Parathyroid adenoma (tissue), 2 donors: Measurements from ENCODE around the gene ACHE.

ENCODE experiments used
- H2AFZ ChIP-seq: fragments of 300-600 bp; sonication (generic); one replicate; pipeline ENCODE4 v1.7.0; 2017; ENCODE audit warnings: antibody characterized with exemption, mild to moderate bottlenecking
- H3K27ac ChIP-seq: fragments of 300-600 bp; sonication (generic); one replicate; pipeline ENCODE4 v1.7.0; 2017
- H3K27me3 ChIP-seq: fragments of 300-600 bp; sonication (generic); one replicate; pipeline ENCODE4 v1.7.0; 2017; ENCODE audit warnings: low read length; ENCODE audit not compliant: control insufficient read depth, insufficient read depth
- H3K36me3 ChIP-seq: fragments of 300-600 bp; sonication (generic); one replicate; pipeline ENCODE4 v1.7.0; 2017; ENCODE audit warnings: low read length; ENCODE audit not compliant: control insufficient read depth, insufficient read depth
- H3K4me1 ChIP-seq: fragments of 300-600 bp; sonication (generic); one replicate; pipeline ENCODE4 v1.7.0; 2017; ENCODE audit warnings: control low read depth
- H3K4me2 ChIP-seq: fragments of 300-600 bp; sonication (generic); one replicate; pipeline ENCODE4 v1.7.0; 2017; ENCODE audit warnings: low read length
- H3K4me3 ChIP-seq: fragments of 300-600 bp; sonication (generic); one replicate; pipeline ENCODE4 v1.7.0; 2017; ENCODE audit warnings: low read depth, low read length
- H3K79me2 ChIP-seq: fragments of 300-600 bp; sonication (generic); one replicate; pipeline ENCODE4 v1.7.0; 2017; ENCODE audit warnings: control low read depth
- H3K9ac ChIP-seq: fragments of 300-600 bp; sonication (generic); one replicate; pipeline ENCODE4 v1.7.0; 2017; ENCODE audit warnings: mild to moderate bottlenecking
- H3K9me3 ChIP-seq: fragments of 300-600 bp; sonication (generic); one replicate; pipeline ENCODE4 v1.7.0; 2017; ENCODE audit warnings: low read length; ENCODE audit not compliant: control insufficient read depth
- CTCF ChIP-seq: fragments of 300-600 bp; sonication (generic); IDR thresholded peaks from one replicate; pipeline ENCODE4 v1.7.0; 2017; ENCODE audit warnings: antibody characterized with exemption, mild to moderate bottlenecking
- donor health status: primary hyperparathyroidism.

Gene ACHE

GRCh38 chr7:100902638-100903037 is 7.0 kb upstream of the ACHE start:
- Histone ChIP-seq H3K4me2 (no peak overlapping the region), H3K27me3 (no peaks in the 10 kb centered on the region), H3K9ac (no peak overlapping the region), H3K27ac (no peak overlapping the region), H3K36me3 (no peaks in the 10 kb centered on the region), H3K9me3 (no peaks in the 10 kb centered on the region), H3K4me1 (peaks cover 5% of the 10 kb centered on the region), H3K79me2 (no peaks in the 10 kb centered on the region), H2AFZ (no peak overlapping the region), H3K4me3 (no peak overlapping the region)
- TF ChIP-seq CTCF, result no peak

DNA sequence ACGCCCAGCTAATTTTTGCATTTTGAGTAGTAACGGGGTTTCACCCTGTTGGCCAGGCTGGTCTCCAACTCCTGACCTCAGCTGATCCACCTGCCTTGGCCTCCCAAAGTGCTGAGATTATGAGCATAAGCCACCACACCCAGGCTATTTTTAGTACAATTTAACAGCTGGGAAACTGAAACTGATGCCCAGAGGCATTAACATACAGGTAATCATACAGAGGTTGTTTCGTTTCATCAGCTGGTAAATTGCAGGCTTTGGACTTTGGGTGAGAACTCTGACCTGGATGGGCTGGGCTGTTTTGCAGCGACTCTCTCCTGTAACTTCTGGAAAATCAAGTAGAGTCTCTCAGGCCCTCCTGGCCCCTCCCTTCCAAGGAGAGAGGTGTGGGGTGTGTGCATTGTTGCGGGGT is 6.2 kb upstream of the ACHE start:
- no peaks in the 10 kb centered on the region for H3K27me3 ChIP-seq
- TF ChIP-seq CTCF, result no peak

DNA sequence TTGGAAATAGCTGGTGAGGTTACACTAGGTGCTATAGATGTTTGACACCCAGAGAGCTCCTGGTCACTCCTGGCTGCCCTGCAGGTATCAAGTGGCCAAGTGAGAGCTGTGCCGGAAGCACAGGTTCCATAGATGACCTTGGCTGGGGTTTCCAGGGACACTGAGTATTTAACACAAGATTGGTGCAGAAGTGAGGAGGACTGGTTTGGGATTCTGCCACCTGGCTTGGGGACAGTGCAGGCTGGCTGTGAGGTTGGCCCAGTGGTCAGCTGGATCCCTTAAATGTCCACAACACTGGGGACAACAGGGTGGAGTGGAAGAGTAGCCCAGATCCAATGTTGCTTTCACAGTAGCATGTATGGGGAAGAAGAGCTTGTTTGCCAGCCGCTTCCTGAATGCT is 5.3 kb upstream of the ACHE start:
- H3K4me3 ChIP-seq, result no peak overlapping the region
- no peaks in the 10 kb centered on the region for H3K36me3 ChIP-seq
- peak overlapping the region; percentile 34 for H2AFZ ChIP-seq
- H3K9me3 ChIP-seq, result no peaks in the 10 kb centered on the region
- H3K79me2 ChIP-seq, result no peaks in the 10 kb centered on the region
- H3K27me3 ChIP-seq, result no peaks in the 10 kb centered on the region
- no peak overlapping the region for H3K4me2 ChIP-seq
- H3K27ac ChIP-seq, result no peak overlapping the region
- H3K9ac ChIP-seq, result no peak overlapping the region
- H3K4me1 ChIP-seq, result peaks cover 12% of the 10 kb centered on the region
- no peak for TF ChIP-seq CTCF

More for the DNA sequence above, 6.2 kb upstream of the ACHE start:
- Histone ChIP-seq H3K27ac (no peak overlapping the region), H3K9me3 (no peaks in the 10 kb centered on the region), H3K9ac (no peak overlapping the region), H3K36me3 (no peaks in the 10 kb centered on the region), H3K4me1 (peaks cover 10% of the 10 kb centered on the region), H3K4me3 (no peak overlapping the region), H3K79me2 (no peaks in the 10 kb centered on the region), H3K4me2 (no peak overlapping the region), H2AFZ (no peak overlapping the region)

DNA sequence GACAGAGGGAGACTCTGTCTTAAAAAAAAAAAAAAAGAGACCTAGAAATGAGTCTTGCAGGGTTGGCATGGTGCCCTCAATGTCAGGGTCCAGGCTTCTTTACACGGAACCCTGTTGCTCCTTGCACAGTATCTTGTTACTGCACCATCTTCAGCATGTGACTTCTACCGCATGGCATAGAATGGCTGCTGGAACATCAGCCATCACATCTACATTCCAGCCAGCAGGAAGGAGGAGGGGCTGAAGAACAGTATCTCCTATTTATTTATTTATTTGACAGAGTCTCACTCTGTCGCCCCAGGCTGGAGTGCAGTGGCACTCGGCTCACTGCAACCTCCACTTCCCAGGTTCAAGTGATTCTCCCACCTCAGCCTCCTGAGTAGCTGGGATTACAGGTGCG is 3.7 kb upstream of the ACHE start:
- no peaks in the 10 kb centered on the region for H3K79me2 ChIP-seq
- H3K4me3 ChIP-seq, result no peak overlapping the region
- H3K4me2 ChIP-seq, result no peak overlapping the region
- no peak overlapping the region for H2AFZ ChIP-seq
- no peaks in the 10 kb centered on the region for H3K36me3 ChIP-seq
- H3K4me1 ChIP-seq, result peaks cover 13% of the 10 kb centered on the region
- TF ChIP-seq CTCF, result no peak
- no peaks in the 10 kb centered on the region for H3K9me3 ChIP-seq
- no peaks in the 10 kb centered on the region for H3K27me3 ChIP-seq
- H3K9ac ChIP-seq, result no peak overlapping the region
- no peak overlapping the region for H3K27ac ChIP-seq

- H3K9ac ChIP-seq, result no peak overlapping the region
Measured at GRCh38 chr7:100897772-100898454, 2.2 kb upstream of the ACHE start.

More at GRCh38 chr7:100897772-100898454, 2.2 kb upstream of the ACHE start:
- Histone ChIP-seq H2AFZ (peak overlapping the region; percentile 80), H3K9me3 (no peaks in the 10 kb centered on the region), H3K4me3 (no peak overlapping the region), H3K4me2 (no peak overlapping the region), H3K4me1 (peaks cover 13% of the 10 kb centered on the region), H3K27ac (peak overlapping the region; percentile 65), H3K79me2 (no peaks in the 10 kb centered on the region), H3K27me3 (no peaks in the 10 kb centered on the region), H3K36me3 (no peaks in the 10 kb centered on the region)
- no peak for TF ChIP-seq CTCF
